Pancreas (tissue), 10 donors: Measurements from ENCODE around the gene CCDC148. TPM values are rescaled to one million over a fixed set of nuclear protein-coding genes. Genes with fewer than 3 reads are reported as not detected.

Experiments used
- ATAC-seq, 4 donors: fragments of 200-7000 bp; cut with Tn5 transposase; one replicate each; pipeline versions ENCODE4 v1.8.0 to v1.9.1; 2020; ENCODE audit warnings: mild to moderate bottlenecking in 4 of 4, moderate library complexity in 4 of 4
- DNase-seq, 6 donors: peaks; one replicate each; pipeline ENCODE4 v3.0.0-alpha.2; 2020
- FAIRE-seq: peaks from 2 replicates; lab custom pipeline; 2012; peaks lifted over from hg19 to GRCh38; lab: Jason Lieb, UNC
- H3K27ac ChIP-seq, 4 donors: fragments of 200-600 bp; sonication (generic); 1 replicate in 3 of 4; 2 replicates in 1 of 4; pipeline versions ENCODE4 v1.5.0 to v1.8.0; 2020
- H3K27me3 ChIP-seq, 4 donors: fragments of 200-600 bp; one replicate each; pipeline ENCODE4 v1.8.0; 2021
- H3K36me3 ChIP-seq, 3 donors: fragments of 200-600 bp; sonication (generic) in 1 of 3; one replicate each; pipeline versions ENCODE4 v1.5.0 to v1.8.0; 2020 to 2021
- H3K4me1 ChIP-seq, 3 donors: fragments of 200-600 bp; one replicate each; pipeline ENCODE4 v1.8.0; 2021
- H3K4me3 ChIP-seq, 4 donors: fragments of 200-600 bp; sonication (generic) in 2 of 4; one replicate each; pipeline versions ENCODE4 v1.5.0 to v1.8.0; 2020 to 2021
- H3K9me3 ChIP-seq, 4 donors: fragments of 200-600 bp; one replicate each; pipeline ENCODE4 v1.8.0; 2021
- CTCF ChIP-seq, 4 donors: fragments of 200-600 bp; sonication (generic) in 3 of 4; IDR thresholded peaks; one replicate each; pipeline versions ENCODE4 v1.5.0 to v1.8.0; 2021; ENCODE audit warnings: antibody characterized with exemption in 4 of 4
- WGBS, 2 donors: extraction: QIAGEN DNeasy Blood & Tissue Kit; methylation state at CpG; one replicate each; pipeline ENCODE4 v1.1.7; 2013; 5-methylcytosine and 5-hydroxymethylcytosine counted together
- intact Hi-C, 3 donors: fragments of 100-400 bp; cut with DNase I; formaldehyde crosslinking; loops; one replicate each; pipeline versions ENCODE4 v1.11.1 to v1.14.2; 2022
- polyA plus RNA-seq, 2 donors: library from polyadenylated mRNA; stranded (reverse); fragments of 200-250 nt; gene quantifications; one replicate each; pipeline ENCODE4 v1.2.3, GENCODE V29; 2013
- total RNA-seq, 6 donors: library from RNA; stranded (reverse); fragmentation: NEBNext Ultra II Directional in 4 of 6; extraction: Animal tissue kit (Norgen Biotek cat#: 25700) in 4 of 6; gene quantifications; one replicate each; pipeline versions ENCODE4 v1.2.1 to v1.2.4, GENCODE V29; 2021 to 2023
- donor health status: healthy with polysubstance abuse.
- donor health status: DM: no; HTN: no; CAD: no; lungs with moderate emphysema.
- donor health status: DM: no; HTN: no; CAD: no.
- donor health status: control.
- donor health status: control.
- donor health status: Bipolar disorder and iron deficiency.
- donor health status: DM: yes; HTN: yes; CAD: no.
- donor health status: DM: no; HTN: no; CAD: no.
- donor health status: DM: no; HTN: no; CAD: no.
- donor health status: DM: yes; HTN: yes; CAD: no.

Gene CCDC148
- total and polyA plus RNA-seq, 8 donors, result 0.38 to 1.5 (median 0.79) TPM

GRCh38 chr2:158125756-158126498, 330.6 kb downstream of the CCDC148 start:
- no peak overlapping the region for H3K27ac ChIP-seq
- no peaks in the 10 kb centered on the region for H3K9me3 ChIP-seq
- no peak for FAIRE-seq
- WGBS, 2 donors, result 63 to 64% methylated on average over 5 of the region's 5 CpGs
- H3K27me3 ChIP-seq, result no peaks in the 10 kb centered on the region
- no peak overlapping the region for H3K4me3 ChIP-seq
- no peak for DNase-seq
- TF ChIP-seq CTCF (IDR thresholded peaks at IDR 0.05), result no peak
- peaks cover 6 to 33% (median 26%) of the 10 kb centered on the region in 3 donors for H3K4me1 ChIP-seq
- intact Hi-C loops, result no loop called here
- H3K36me3 ChIP-seq, result no peaks in the 10 kb centered on the region
- ATAC-seq, result no peak

- FAIRE-seq, result no peak
- 50 to 61% methylated on average over 2 of the region's 2 CpGs for WGBS, 2 donors
- DNase-seq, result no peak
- intact Hi-C loops, result no loop called here
- Histone ChIP-seq H3K27me3 (no peaks in the 10 kb centered on the region), H3K4me3 (no peak overlapping the region), H3K27ac (no peak overlapping the region), H3K36me3 (no peaks in the 10 kb centered on the region), H3K4me1 (peaks cover 6 to 28% (median 21%) of the 10 kb centered on the region in 3 donors), H3K9me3 (no peaks in the 10 kb centered on the region)
- ATAC-seq, result no peak
- TF ChIP-seq CTCF (IDR thresholded peaks at IDR 0.05), result no peak
Observed at GRCh38 chr2:158124896-158125295, 331.7 kb downstream of the CCDC148 start.

Other genes starting within 250 kb of the CCDC148 start
- 10 to 100 TPM; 23.6 to 46.2 (median 28.8) TPM for gene PKP4, start 199 bp upstream of the CCDC148 start, total RNA-seq
- 10 to 100 TPM; 20.4 to 37.0 TPM for gene PKP4, start 199 bp upstream of the CCDC148 start, polyA plus RNA-seq